HepG2 (cell line): ENCODE measurements around the gene RPL3. TPM values are rescaled to one million over a fixed set of nuclear protein-coding genes. Genes with fewer than 3 reads are reported as not detected.

Source experiments
- ADNP ChIP-seq: sonication (generic); formaldehyde crosslinking; IDR thresholded peaks from 2 replicates; pipeline ENCODE4 v1.4.0; 2020; ENCODE audit warnings: missing genetic modification reagents
- EP300 ChIP-seq, 3 experiments: sonication (generic) in 1 of 3; formaldehyde crosslinking in 1 of 3; IDR thresholded peaks; 2 replicates each; pipeline versions ENCODE4 v1.5.1 to v1.6.1; 2011 to 2020; ENCODE audit warnings: low read depth in 2 of 3, low read length in 2 of 3, borderline replicate concordance in 1 of 3, improper control_type of control experiment in 1 of 3, mild to moderate bottlenecking in 1 of 3, missing genetic modification reagents in 1 of 3, moderate library complexity in 1 of 3
- IKZF4 ChIP-seq: sonication (generic); formaldehyde crosslinking; IDR thresholded peaks from 2 replicates; pipeline ENCODE4 v1.5.1; 2020; ENCODE audit warnings: borderline replicate concordance, mild to moderate bottlenecking, low read depth, missing genetic modification reagents; ENCODE audit errors: not compliant biosample characterization
- ISL2 ChIP-seq: sonication (generic); formaldehyde crosslinking; IDR thresholded peaks from 2 replicates; pipeline ENCODE4 v1.5.0; 2020; ENCODE audit warnings: missing genetic modification reagents
- KDM5B ChIP-seq: sonication (generic); formaldehyde crosslinking; IDR thresholded peaks from 2 replicates; pipeline ENCODE4 v1.4.0; 2020; ENCODE audit warnings: missing genetic modification reagents, mild to moderate bottlenecking, borderline replicate concordance
- LCORL ChIP-seq, 2 experiments: fragments of 450-650 bp in 1 of 2; sonication (generic) in 1 of 2; formaldehyde crosslinking in 1 of 2; IDR thresholded peaks; 2 replicates each; pipeline versions ENCODE4 v1.5.0 to v1.6.1; 2017 to 2020; ENCODE audit warnings: antibody characterized with exemption in 1 of 2, missing genetic modification reagents in 1 of 2
- NCOA1 ChIP-seq: sonication (generic); formaldehyde crosslinking; IDR thresholded peaks from 2 replicates; pipeline ENCODE4 v1.9.0; 2021; ENCODE audit warnings: missing genetic modification reagents
- PRDM10 ChIP-seq: sonication (generic); formaldehyde crosslinking; IDR thresholded peaks from 2 replicates; pipeline ENCODE4 v1.4.0; 2020; ENCODE audit warnings: low read depth, missing genetic modification reagents
- TRIM24 ChIP-seq: sonication (generic); formaldehyde crosslinking; IDR thresholded peaks from 2 replicates; pipeline ENCODE4 v1.8.0; 2022; ENCODE audit warnings: mild to moderate bottlenecking, missing genetic modification reagents
- UBTF ChIP-seq: sonication (generic); formaldehyde crosslinking; IDR thresholded peaks from 2 replicates; pipeline ENCODE4 v1.4.0; 2020; ENCODE audit warnings: mild to moderate bottlenecking, missing genetic modification reagents
- ZNF577 ChIP-seq: sonication (generic); formaldehyde crosslinking; IDR thresholded peaks from 2 replicates; pipeline ENCODE4 v1.4.0; 2020; ENCODE audit warnings: mild to moderate bottlenecking, low read depth, missing genetic modification reagents, borderline replicate concordance
- ZNF75D ChIP-seq: sonication (generic); formaldehyde crosslinking; IDR thresholded peaks from 2 replicates; pipeline ENCODE4 v1.8.1; 2023; ENCODE audit warnings: missing genetic modification reagents, mild to moderate bottlenecking, borderline replicate concordance
- polyA plus RNA-seq, 8 experiments: library from polyadenylated mRNA; depleted of rRNA in 3 of 8; stranded (reverse) in 7 of 8; unstranded in 1 of 8; fragments of >200 nt; fragmentation: Illumina TruSeq in 4 of 8; extraction: Trizol in 4 of 8; gene quantifications; 2 replicates each; pipeline versions ENCODE4 v1.2.1 to v1.2.3, GENCODE V29; 2011 to 2016; ENCODE audit warnings: low read depth in 4 of 8, missing spikeins in 1 of 8, mixed read lengths in 1 of 8; ENCODE audit not compliant: insufficient read depth in 1 of 8
- total RNA-seq, 5 experiments: library from RNA; depleted of rRNA; stranded (reverse); fragments of >200 nt; fragmentation: Illumina TruSeq; extraction: Trizol; gene quantifications; 2 replicates each; pipeline ENCODE4 v1.2.3, GENCODE V29; 2016; ENCODE audit warnings: low read depth in 1 of 5
- TF ChIP-seq, protein P1 (sequence below): sonication (generic); formaldehyde crosslinking; IDR thresholded peaks from 2 replicates; pipeline ENCODE4 v1.5.0; 2020; ENCODE audit warnings: mild to moderate bottlenecking, missing genetic modification reagents, moderate library complexity
- TF ChIP-seq, protein P2 (sequence below): sonication (generic); formaldehyde crosslinking; IDR thresholded peaks from 2 replicates; pipeline ENCODE4 v1.5.1; 2020; ENCODE audit warnings: mild to moderate bottlenecking, moderate library complexity, missing genetic modification reagents
- TF ChIP-seq, protein P3 (sequence below): IDR thresholded peaks from 2 replicates; pipeline ENCODE4 v1.6.1; 2016; ENCODE audit warnings: missing compliant biosample characterization, missing genetic modification reagents, borderline replicate concordance

The RPL3 gene
- total and polyA plus RNA-seq, 2 of the 13 experiments (the other 11 are each of a cell fraction or from before 2014, with no cell fraction given), result 1,051 to 3,279 TPM

GRCh38 chr22:39297490-39298240 lies 21.8 kb downstream of the RPL3 start (continued):
- TF ChIP-seq, protein P1, sequence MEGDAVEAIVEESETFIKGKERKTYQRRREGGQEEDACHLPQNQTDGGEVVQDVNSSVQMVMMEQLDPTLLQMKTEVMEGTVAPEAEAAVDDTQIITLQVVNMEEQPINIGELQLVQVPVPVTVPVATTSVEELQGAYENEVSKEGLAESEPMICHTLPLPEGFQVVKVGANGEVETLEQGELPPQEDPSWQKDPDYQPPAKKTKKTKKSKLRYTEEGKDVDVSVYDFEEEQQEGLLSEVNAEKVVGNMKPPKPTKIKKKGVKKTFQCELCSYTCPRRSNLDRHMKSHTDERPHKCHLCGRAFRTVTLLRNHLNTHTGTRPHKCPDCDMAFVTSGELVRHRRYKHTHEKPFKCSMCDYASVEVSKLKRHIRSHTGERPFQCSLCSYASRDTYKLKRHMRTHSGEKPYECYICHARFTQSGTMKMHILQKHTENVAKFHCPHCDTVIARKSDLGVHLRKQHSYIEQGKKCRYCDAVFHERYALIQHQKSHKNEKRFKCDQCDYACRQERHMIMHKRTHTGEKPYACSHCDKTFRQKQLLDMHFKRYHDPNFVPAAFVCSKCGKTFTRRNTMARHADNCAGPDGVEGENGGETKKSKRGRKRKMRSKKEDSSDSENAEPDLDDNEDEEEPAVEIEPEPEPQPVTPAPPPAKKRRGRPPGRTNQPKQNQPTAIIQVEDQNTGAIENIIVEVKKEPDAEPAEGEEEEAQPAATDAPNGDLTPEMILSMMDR (CRISPR knock-in tag), result peak; percentile 30; the same call in 1 of the 2 replicates
- TF ChIP-seq IKZF4 (CRISPR knock-in tag) (no peak), TRIM24 (CRISPR knock-in tag) (no peak), ZNF577 (CRISPR knock-in tag) (no peak), LCORL (IDR thresholded peaks at IDR 0.05) (no peak), LCORL (CRISPR knock-in tag; IDR thresholded peaks at IDR 0.05) (peak; percentile 91), UBTF (CRISPR knock-in tag) (peak; percentile 36; the same call in 1 of the 2 replicates), KDM5B (CRISPR knock-in tag) (0 out of 2 replicates have a peak, but pooled peaks have one; percentile 19), ADNP (CRISPR knock-in tag) (no peak), ZNF75D (CRISPR knock-in tag) (no peak), NCOA1 (0 out of 2 replicates have a peak, but pooled peaks have one; percentile 56), PRDM10 (CRISPR knock-in tag) (no peak), EP300 (IDR thresholded peaks at IDR 0.05; ENCODE audit: low read depth in 2 of 2, low read length in 2 of 2) (0 out of 4 replicates have a peak, but pooled peaks of 1 of the 2 experiments have one; percentile 3), EP300 (CRISPR knock-in tag; IDR thresholded peaks at IDR 0.05; ENCODE audit: borderline replicate concordance) (no peak), ISL2 (CRISPR knock-in tag) (no peak)
- TF ChIP-seq, protein P2, sequence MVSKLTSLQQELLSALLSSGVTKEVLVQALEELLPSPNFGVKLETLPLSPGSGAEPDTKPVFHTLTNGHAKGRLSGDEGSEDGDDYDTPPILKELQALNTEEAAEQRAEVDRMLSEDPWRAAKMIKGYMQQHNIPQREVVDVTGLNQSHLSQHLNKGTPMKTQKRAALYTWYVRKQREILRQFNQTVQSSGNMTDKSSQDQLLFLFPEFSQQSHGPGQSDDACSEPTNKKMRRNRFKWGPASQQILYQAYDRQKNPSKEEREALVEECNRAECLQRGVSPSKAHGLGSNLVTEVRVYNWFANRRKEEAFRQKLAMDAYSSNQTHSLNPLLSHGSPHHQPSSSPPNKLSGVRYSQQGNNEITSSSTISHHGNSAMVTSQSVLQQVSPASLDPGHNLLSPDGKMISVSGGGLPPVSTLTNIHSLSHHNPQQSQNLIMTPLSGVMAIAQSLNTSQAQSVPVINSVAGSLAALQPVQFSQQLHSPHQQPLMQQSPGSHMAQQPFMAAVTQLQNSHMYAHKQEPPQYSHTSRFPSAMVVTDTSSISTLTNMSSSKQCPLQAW (CRISPR knock-in tag), result peak; percentile 50; the same call in 1 of the 2 replicates
- TF ChIP-seq, protein P3, sequence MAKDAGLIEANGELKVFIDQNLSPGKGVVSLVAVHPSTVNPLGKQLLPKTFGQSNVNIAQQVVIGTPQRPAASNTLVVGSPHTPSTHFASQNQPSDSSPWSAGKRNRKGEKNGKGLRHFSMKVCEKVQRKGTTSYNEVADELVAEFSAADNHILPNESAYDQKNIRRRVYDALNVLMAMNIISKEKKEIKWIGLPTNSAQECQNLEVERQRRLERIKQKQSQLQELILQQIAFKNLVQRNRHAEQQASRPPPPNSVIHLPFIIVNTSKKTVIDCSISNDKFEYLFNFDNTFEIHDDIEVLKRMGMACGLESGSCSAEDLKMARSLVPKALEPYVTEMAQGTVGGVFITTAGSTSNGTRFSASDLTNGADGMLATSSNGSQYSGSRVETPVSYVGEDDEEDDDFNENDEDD, result 0 out of 2 replicates have a peak, but pooled peaks have one; percentile 32
